Uterus (tissue), 4 donors: ENCODE data around the gene DDA1. TPM values are rescaled to one million over a fixed set of nuclear protein-coding genes. Genes with fewer than 3 reads are reported as not detected.

Experiments
- DNase-seq, 2 donors: peaks; one replicate each; pipeline ENCODE4 v3.0.0-alpha.2; 2019 to 2020
- H3K27ac ChIP-seq, 2 donors: fragments of 200-600 bp; sonication (generic); 1 replicate in 1 of 2; 2 replicates in 1 of 2; pipeline ENCODE4 v1.5.1; 2016 to 2018
- H3K27me3 ChIP-seq, 2 donors: fragments of 200-600 bp; sonication (generic); one replicate each; pipeline ENCODE4 v1.5.1; 2018 to 2019; ENCODE audit warnings: control low read depth in 1 of 2
- H3K36me3 ChIP-seq, 2 donors: fragments of 200-600 bp; sonication (generic); one replicate each; pipeline ENCODE4 v1.5.1; 2019; ENCODE audit warnings: control low read depth in 1 of 2
- H3K4me1 ChIP-seq, 2 donors: fragments of 200-600 bp; sonication (generic); one replicate each; pipeline ENCODE4 v1.5.1; 2018 to 2019; ENCODE audit warnings: control low read depth in 1 of 2
- H3K4me3 ChIP-seq, 2 donors: fragments of 200-600 bp; sonication (generic); 1 replicate in 1 of 2; 2 replicates in 1 of 2; pipeline ENCODE4 v1.5.1; 2018 to 2019; ENCODE audit warnings: mild to moderate bottlenecking in 1 of 2
- H3K9me3 ChIP-seq, 2 donors: fragments of 200-600 bp; sonication (generic); one replicate each; pipeline ENCODE4 v1.5.1; 2019; ENCODE audit warnings: control low read depth in 1 of 2
- POLR2A ChIP-seq, 2 donors: fragments of 450-650 bp; IDR thresholded peaks; one replicate each; pipeline ENCODE4 v1.6.1; 2016; ENCODE audit warnings: antibody characterized with exemption in 2 of 2, mild to moderate bottlenecking in 1 of 2, moderate library complexity in 1 of 2
- intact Hi-C: fragments of 100-400 bp; cut with DNase I; formaldehyde crosslinking; loops from one replicate; pipeline ENCODE4 v1.15.1; 2023; ENCODE audit warnings: low total_unique reads
- total RNA-seq, 4 donors: library from RNA; depleted of rRNA in 3 of 4; stranded (reverse); fragments of >200 nt in 3 of 4; gene quantifications; one replicate each; pipeline versions ENCODE4 v1.1.0 to v1.2.4, GENCODE V29; 2014 to 2023
- TF ChIP-seq, protein P1 (sequence below), 4 experiments: fragments of 200-600 bp in 2 of 4; fragments of 450-650 bp in 2 of 4; sonication (generic) in 2 of 4; IDR thresholded peaks; one replicate each; pipeline ENCODE4 v1.5.1; 2016 to 2019; ENCODE audit warnings: antibody characterized with exemption in 4 of 4, mild to moderate bottlenecking in 2 of 4, moderate library complexity in 1 of 4
- donor health status: DM: yes; HTN: yes; CAD: no.

The DDA1 gene
- total RNA-seq, 4 donors from 2014 or later, result 2.8 to 22.2 (median 8.9) TPM

GRCh38 chr19:17311455-17312188, 2.3 kb downstream of the DDA1 start:
- Histone ChIP-seq H3K27ac (no peak overlapping the region), H3K9me3 (no peaks in the 10 kb centered on the region), H3K4me1 (peaks cover 0 to 9% of the 10 kb centered on the region in 2 donors), H3K4me3 (no peak overlapping the region), H3K36me3 (no peaks in the 10 kb centered on the region), H3K27me3 (no peaks in the 10 kb centered on the region)
- no peak for TF ChIP-seq POLR2A (IDR thresholded peaks at IDR 0.05)
- TF ChIP-seq, protein P1, sequence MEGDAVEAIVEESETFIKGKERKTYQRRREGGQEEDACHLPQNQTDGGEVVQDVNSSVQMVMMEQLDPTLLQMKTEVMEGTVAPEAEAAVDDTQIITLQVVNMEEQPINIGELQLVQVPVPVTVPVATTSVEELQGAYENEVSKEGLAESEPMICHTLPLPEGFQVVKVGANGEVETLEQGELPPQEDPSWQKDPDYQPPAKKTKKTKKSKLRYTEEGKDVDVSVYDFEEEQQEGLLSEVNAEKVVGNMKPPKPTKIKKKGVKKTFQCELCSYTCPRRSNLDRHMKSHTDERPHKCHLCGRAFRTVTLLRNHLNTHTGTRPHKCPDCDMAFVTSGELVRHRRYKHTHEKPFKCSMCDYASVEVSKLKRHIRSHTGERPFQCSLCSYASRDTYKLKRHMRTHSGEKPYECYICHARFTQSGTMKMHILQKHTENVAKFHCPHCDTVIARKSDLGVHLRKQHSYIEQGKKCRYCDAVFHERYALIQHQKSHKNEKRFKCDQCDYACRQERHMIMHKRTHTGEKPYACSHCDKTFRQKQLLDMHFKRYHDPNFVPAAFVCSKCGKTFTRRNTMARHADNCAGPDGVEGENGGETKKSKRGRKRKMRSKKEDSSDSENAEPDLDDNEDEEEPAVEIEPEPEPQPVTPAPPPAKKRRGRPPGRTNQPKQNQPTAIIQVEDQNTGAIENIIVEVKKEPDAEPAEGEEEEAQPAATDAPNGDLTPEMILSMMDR (IDR thresholded peaks at IDR 0.05), result no peak
- no peak for DNase-seq
- intact Hi-C loops, result no loop called here

GRCh38 chr19:17312189-17313113, 3.1 kb downstream of the DDA1 start:
- TF ChIP-seq, protein P1 (IDR thresholded peaks at IDR 0.05), result no peak
- no peak for TF ChIP-seq POLR2A (IDR thresholded peaks at IDR 0.05)
- no peaks in the 10 kb centered on the region for H3K36me3 ChIP-seq
- no peaks in the 10 kb centered on the region for H3K9me3 ChIP-seq
- H3K4me1 ChIP-seq, result peaks cover 0 to 8% of the 10 kb centered on the region in 2 donors
- intact Hi-C loops, result no loop called here
- no peak for DNase-seq
- H3K4me3 ChIP-seq, result no peak overlapping the region
- H3K27ac ChIP-seq, result no peak overlapping the region
- H3K27me3 ChIP-seq, result no peaks in the 10 kb centered on the region

DNA sequence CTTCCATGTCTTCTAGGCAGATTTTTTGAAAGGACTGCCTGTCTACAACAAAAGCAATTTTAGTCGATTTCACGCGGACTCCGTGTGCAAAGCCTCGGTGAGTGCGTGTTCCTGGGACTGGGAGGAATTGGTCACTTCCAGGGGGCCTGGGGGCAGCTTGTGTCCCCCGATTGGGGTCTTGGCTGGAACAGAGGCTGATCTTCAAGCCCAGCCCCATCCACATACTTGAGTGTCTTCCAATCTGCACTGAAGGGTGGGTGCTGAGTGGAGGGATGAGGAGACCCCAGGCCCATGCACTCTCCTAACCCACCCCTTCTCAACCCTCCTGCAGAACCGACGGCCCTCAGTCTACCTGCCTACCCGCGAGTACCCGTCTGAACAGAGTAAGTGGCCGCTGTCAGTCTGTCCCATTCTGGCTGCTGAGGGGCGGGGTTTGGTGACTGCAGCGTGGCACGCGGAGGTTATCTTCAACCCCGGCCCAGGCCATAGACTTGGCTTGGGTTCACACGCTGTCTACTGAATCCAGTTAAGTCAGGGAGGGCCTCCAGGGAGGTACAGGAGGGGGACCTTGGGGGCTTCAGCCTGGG, 4.7 kb downstream of the DDA1 start:
- DNase-seq, result peak in 1 of 2 donors; percentile 22
- no peak for TF ChIP-seq POLR2A (IDR thresholded peaks at IDR 0.05)
- TF ChIP-seq, protein P1 (IDR thresholded peaks at IDR 0.05), result no peak
- H3K4me3 ChIP-seq, result no peak overlapping the region

DNA sequence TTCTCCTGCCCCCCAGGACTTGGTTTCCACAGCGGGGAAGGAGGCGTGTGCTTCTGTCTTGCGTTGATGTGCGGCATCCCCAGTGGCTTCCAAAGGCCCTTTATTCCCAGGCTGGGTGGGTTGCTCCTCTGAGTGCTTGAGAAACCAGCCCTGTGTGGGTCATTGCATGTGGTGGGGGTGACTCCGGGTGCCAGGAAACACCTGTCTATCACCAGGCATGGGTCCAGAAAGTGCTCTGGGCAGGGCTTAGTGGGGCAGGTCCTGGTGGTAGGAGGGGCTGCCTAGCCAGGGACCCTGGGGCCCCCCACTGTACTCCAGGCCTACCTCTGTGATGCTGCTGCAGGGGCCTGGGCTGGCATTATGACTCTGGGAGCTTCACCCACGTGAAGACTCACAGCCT, 9.6 kb downstream of the DDA1 start:
- intact Hi-C loops, result no loop called here
- Histone ChIP-seq H3K4me1 (peaks cover 0 to 8% of the 10 kb centered on the region in 2 donors), H3K27ac (no peak overlapping the region), H3K36me3 (no peaks in the 10 kb centered on the region), H3K9me3 (no peaks in the 10 kb centered on the region), H3K4me3 (no peak overlapping the region), H3K27me3 (no peaks in the 10 kb centered on the region)
- no peak for TF ChIP-seq POLR2A (IDR thresholded peaks at IDR 0.05)
- TF ChIP-seq, protein P1 (IDR thresholded peaks at IDR 0.05), result no peak
- DNase-seq, result no peak

More for the DNA sequence above, 4.7 kb downstream of the DDA1 start:
- H3K4me1 ChIP-seq, result peaks cover 0 to 8% of the 10 kb centered on the region in 2 donors
- H3K36me3 ChIP-seq, result no peaks in the 10 kb centered on the region
- intact Hi-C loops, result no loop called here
- H3K9me3 ChIP-seq, result no peaks in the 10 kb centered on the region
- no peak overlapping the region for H3K27ac ChIP-seq
- no peaks in the 10 kb centered on the region for H3K27me3 ChIP-seq
